Fibroblast of skin of abdomen (primary cell): ENCODE measurements around the gene POLR2A.

ENCODE experiments used
- DNase-seq: peaks from one replicate; pipeline ENCODE4 v3.0.0-alpha.2; 2013

Gene POLR2A

GRCh38 chr17:7508846-7509245 lies 24.7 kb downstream of the POLR2A start:
- DNase-seq: no peak

GRCh38 chr17:7509937-7510336 lies 25.8 kb downstream of the POLR2A start:
- no peak for DNase-seq

GRCh38 chr17:7511108-7511507 lies 26.9 kb downstream of the POLR2A start:
- no peak for DNase-seq

- no peak for DNase-seq
These were observed 27.9 kb downstream of the POLR2A start for GRCh38 chr17:7512105-7512504.

GRCh38 chr17:7512824-7513540 lies 28.8 kb downstream of the POLR2A start:
- DNase-seq: no peak

- DNase-seq: no peak
These were observed 29.8 kb downstream of the POLR2A start for GRCh38 chr17:7513850-7514419.

GRCh38 chr17:7515911-7516610 lies 31.9 kb downstream of the POLR2A start:
- no peak for DNase-seq

GRCh38 chr17:7523033-7523432 lies 38.9 kb downstream of the POLR2A start:
- DNase-seq: no peak

GRCh38 chr17:7528842-7529241 lies 44.7 kb downstream of the POLR2A start:
- DNase-seq: no peak

- DNase-seq: no peak
These were observed 46.1 kb downstream of the POLR2A start for GRCh38 chr17:7530023-7530900.

GRCh38 chr17:7538050-7538449 lies 53.9 kb downstream of the POLR2A start:
- DNase-seq: no peak

- DNase-seq: peak; percentile 16
These were observed 54.9 kb downstream of the POLR2A start for GRCh38 chr17:7538891-7539545.

GRCh38 chr17:7541074-7541621 lies 57.0 kb downstream of the POLR2A start:
- DNase-seq: no peak

- no peak for DNase-seq
These were observed 60.7 kb downstream of the POLR2A start for GRCh38 chr17:7544911-7545310.

- DNase-seq: peak; percentile 29
These were observed 64.6 kb downstream of the POLR2A start, which contains the start of gene TNFSF12 for GRCh38 chr17:7548585-7549400. Gene TNFSF12, plus strand, starts transcription at chr17:7549058. Its CDS starts 96 bp downstream, at chr17:7549154.
